HG03439 (cell line): Measurements from ENCODE around the gene ALOXE3.
"Not testable (repeated sequence)": the region's sequence is repeated elsewhere in the genome, so short reads cannot be mapped to it uniquely, and the experiment has no call there.

Source experiments
- ATAC-seq: cut with Tn5 transposase; IDR thresholded peaks from one replicate; pipeline ENCODE4 v1.9.1; 2021; ENCODE audit warnings: mild to moderate bottlenecking, moderate library complexity; ENCODE audit not compliant: unreplicated experiment

ALOXE3 gene

DNA sequence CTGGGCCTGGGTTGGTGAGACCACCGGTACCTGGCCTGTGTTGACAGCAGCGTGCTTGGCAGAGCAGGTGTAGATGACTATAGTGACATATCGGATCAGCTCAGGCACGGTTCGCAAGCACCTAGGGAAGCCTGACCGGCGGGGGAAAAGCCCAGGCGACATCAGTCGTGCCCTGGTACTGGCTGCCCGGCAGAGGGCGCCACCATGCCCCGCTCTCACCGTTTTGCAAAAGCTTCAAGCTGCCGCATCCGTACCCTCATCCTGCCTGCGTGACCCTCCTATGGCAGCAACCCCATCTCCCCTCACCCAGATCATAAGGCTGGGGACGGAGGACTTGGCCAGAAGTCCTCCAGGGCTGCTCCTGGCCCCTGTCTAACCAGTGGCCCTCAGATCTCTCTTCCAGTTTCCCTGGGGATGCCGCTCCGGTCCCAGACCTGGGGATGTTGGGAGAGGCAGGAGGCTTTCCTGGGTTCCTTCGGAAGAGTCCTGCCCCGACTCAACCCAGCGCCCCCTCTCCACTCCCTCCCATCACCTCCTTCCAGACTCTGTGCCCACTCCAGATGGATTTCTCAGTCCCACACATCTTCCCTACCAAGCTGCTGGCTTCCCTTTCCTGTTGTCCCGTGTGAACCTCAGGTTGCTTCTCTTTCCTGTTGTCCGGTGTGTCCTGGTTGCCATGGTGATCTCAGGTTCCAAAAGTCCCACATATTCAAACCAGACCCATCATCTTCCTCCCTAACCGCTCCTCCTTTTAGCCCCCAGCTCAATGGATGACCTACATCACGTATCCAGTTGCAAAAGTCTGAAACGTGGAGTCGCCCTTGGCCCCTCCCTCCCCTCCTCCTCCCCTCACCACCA, 44.5 kb downstream of the ALOXE3 start:
- no peak for ATAC-seq

DNA sequence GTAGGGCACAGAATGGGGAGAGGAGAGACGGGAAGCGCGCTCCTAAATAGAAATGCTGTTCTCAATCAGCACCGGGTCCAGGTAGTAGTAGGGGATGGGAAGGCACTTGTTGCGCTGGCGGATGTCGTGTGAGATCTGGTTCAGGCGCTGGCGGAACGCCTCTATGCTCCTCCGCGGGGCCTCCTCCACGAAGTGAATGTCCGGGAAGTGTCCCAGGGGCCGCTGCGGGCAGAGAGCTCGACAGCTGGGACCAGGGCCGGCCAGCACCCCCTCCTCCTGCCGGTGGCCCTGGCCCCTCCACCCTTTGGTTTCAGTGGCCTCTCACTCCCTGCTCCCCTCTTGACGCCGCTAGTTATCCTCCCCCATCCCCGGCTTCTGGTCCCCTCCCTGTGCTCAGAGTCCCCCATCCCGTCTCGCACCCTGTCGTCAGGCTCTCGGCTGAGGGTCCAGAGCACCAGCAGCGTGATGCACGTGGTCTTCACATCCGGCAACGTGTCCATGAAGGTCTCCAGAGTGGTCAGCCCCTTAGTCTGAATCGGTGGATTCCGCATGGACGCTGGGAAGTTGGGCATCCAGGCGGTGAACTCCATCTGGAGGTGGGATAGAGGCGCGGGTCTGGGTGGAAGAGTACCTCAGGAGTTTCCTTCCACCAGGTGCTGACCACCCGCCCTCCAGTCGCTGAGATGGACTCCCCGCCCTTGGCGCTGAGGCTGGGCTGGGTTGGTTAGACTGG, 45.4 kb downstream of the ALOXE3 start:
- ATAC-seq, result no peak

DNA sequence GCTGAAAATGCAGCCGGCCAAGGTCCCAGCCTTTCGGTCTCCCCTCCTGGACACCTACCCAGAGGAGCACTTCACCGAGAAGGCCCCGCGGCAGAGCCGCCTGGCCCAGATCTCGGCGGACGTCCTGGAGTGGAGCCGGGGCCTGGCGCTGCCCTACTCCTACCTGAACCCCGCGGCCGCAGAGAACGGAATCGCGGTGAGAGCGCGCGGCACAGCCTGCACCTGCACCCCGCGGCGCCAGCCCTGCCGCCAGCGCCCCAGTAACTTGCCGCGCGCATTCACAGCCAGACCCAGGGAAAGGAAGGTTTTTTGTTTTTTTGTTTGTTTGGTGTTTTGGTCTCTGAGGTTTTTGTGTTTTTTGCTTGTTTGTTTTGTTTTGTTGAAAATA, 46.0 kb downstream of the ALOXE3 start:
- ATAC-seq, result no peak

DNA sequence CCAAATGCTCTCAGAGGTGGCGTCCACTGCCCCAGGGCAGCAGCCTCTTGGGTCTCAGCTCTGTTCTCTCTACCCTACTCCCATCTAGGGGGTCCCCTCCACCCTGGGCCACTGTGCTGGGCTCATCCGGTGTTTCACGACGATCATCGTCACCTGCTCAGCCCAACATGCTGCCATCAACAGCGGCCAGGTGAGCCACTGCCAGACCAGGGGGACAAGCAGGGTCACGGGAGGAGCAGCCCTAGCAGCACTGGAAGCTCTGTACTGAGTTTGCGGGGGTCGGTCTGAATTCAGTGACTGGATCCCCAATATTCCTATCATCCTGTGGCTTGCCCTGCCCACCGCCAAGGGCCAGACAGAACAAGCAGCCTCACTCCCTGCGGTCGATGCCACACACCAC, 46.8 kb downstream of the ALOXE3 start:
- no peak for ATAC-seq

DNA sequence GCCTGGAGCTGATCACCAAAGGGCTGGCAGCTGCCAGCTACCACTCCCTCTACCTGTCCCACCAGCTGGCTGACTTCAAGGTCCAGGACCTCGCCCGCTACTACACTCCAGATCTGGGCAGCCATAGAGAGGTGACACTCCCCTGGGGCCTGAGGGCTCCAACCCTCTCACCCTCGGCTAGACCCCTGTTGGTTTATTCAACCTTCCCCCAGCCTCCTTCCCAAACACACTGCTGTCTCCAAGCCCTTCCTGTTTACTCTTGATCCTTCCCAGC, 48.8 kb downstream of the ALOXE3 start:
- no peak for ATAC-seq

DNA sequence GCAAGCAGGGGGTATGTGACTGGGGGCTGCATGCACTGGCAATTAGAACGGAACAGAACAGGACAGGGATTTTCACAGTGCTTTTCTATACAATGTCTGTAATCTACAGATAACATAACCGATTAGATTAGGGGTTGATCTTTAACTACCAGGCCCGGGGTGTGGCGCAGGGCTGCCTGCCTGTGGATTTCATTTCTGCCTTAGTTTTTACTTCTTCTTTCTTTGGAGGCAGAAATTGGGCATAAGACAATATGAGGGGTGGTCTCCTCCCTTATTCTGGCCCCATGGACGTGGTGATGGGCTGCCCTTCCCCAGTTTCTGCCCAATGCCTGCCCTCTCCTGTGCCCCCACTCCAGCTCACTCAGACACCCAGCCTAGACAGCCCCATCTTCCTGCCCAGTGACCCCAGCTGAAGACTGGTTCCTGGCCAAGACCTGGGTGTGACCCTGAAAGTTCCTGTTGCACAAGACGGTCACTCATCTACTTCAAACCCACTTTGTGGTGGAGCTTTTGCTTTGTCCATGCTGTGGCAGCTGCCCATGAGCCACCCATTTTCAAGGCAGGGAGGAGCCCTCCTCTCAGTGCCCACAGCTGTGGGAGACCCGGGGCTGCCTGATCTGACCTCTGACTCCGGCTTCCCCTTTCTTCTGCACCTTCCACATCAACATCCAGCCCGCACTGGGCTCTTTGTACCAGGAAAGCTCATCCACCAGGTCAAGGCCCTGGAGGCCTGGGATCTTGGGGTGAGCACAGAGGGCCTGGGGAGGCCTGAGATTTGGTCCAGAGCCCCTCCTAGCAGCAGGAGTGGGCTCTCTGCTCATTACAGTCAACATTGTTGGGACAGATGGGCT, 49.4 kb downstream of the ALOXE3 start:
- ATAC-seq, result no peak

DNA sequence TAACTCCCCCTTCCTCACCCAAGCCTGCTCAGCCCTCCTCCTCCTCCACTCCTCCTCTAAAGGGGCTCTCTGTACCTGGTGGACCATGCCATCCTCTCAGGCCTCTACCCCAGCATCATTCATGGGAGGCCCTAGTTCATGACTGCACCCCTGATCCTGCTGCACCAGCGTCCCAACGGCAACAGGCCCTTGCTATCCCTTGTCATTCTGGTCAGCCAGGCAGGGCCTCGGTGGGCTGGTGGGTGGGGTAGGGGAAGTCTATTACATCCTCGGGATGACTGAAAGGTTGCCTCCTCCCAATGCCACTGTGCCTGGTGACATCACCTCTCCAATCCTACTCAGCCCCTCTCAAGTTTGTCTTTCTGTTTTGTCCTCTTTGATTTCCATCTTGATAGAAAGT, 50.5 kb downstream of the ALOXE3 start:
- ATAC-seq, result no peak

DNA sequence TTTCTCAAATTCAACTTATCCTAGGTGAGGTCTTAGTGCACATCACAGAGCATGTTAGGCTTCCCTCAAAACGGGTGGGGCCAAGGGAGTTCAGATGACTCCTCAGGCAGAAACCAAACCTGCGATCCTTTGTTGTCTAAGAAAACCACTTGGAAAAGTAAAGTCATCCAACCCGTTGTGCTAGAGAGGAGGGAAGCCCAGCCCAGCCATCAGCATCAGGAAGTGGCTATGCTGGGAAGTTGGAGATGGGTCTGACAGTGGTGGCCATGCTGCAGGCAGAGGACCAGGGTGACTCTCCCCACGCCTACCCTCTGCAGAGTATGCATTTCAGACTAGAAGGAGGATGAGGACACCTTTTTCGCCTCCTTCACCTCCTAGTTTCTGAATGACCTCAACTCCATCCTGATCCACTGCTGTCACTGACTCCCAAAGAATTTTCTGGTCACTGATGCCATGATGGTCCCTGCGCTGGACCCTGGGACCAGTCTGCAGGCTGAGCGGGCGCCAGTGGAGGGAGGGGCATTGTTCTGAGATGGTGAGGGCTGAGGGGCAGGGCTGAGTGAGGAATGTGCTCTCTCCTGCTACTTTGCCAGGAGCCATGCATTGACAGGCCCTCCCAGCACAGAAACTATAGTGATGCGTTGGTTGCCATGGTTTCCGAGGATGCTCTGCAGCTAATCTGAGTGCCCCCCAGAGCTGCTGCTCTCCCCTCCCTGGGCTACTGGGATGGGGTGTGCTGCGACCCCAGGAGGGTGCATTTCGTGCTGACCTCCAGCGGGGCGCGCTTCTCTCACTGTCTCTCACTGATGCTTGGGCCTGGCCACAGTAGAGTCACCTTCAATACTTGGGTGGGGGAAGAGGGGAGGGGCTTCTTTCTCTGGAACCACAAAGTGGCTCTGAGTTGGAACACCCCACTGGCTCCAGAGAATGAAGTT, 51.2 kb downstream of the ALOXE3 start:
- no peak for ATAC-seq

DNA sequence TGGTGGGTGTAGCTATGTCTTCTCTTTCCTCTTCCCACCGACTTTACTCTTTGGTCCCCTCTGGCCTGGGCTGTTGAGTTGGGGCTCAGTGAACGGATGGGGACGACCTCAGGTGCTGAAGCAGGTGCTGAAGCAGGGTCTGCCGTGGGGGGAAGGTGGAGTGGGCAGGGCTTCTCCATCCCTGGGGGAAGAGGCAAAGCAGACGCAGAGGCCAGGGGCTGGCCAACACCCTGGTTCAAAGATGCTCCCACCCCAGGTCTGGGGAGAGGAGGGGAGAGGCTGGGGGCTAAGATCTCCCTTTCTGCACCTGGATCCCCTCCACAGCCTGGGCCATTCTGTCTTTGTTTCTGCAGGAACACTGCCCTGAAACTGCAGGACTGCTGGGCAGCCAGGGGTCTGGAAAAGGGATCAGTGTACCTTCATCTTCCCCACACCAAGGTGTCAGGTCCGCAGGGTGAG, 53.7 kb downstream of the ALOXE3 start:
- no peak for ATAC-seq

DNA sequence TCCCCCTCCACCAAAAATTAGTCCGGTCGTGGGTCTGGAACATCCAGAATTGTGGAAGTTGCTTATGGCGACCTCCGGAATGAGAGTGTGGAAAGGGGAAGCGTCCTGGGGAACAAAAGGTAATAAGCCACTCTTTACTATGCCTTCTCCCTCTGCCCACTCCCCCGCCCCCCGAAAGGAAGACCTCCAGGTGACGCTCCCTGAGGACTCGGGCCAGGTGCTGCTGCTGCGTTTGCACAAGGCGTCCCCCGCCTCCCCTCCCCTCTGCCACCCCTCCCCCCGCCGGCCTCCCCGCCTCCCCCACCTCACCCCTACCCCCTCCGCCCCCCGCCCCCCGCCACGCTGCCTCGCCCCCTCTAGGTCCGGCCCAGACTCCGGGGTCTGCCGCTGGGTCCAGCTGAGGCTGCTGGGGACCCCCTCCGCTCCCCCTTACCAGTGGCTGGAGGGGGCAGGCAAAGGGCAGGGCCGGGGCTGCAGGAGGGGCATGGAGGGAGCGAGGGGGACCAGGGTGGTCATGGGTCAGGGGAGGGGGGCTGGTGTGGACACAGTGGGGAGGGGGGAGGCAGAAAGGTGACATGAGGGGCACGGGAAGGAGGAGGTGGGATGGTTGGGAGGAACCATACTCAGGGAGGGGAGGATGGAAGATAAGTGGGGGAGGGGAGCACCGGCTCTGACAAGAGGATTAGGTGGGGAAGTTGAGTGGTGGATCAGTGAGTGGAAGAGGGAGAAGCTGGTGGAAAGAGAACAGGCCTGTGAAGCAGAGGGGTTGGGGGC, 54.4 kb downstream of the ALOXE3 start:
- ATAC-seq, result no peak

DNA sequence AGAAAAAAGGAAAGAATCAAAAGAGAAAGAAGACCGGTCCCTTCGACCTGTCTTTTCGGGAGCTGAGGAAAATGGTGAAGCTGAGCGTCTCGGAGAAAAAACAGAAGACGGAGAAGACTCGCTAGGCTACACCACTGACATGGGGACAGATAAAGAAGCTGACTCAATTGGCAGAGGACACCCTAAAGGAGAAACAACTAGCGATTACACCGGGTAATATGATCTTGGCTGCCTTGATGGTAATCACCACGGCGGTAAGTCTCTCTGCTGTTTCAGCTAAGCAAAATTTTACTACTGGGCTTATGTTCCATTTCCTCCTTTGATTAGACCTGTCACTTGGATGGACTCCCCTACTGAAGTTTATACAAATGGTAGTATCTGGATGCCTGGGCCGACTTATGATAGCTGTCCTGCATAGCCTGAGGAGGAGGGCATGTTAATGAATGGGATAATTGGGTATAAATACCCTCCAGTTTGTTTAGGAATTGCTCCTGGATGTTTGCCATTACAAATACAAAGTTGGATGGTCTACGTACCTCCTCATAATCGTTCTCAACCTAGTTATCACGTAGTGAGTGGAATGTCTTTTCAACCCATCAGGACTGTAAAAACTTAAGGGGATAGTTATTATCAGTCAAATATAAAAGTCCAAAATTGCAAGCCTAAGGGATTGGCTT, 55.4 kb downstream of the ALOXE3 start:
- no peak for ATAC-seq

DNA sequence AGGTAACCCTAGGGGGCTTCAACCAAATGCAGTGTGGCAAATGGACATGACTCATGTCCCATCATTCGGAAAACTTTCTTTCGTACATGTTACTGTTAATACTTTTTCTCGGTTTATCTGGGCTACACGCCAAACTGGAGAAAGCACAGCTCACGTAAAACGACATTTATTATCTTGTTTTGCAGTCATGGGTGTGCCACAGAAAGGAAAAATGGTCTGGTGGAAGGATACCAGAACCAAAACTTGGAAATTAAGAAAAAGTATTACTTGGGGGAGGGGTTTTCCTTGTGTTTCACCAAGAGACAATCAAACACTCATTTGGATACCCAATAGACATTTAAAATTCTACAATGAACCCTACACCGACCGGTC, 55.9 kb downstream of the ALOXE3 start:
- ATAC-seq, result no peak

DNA sequence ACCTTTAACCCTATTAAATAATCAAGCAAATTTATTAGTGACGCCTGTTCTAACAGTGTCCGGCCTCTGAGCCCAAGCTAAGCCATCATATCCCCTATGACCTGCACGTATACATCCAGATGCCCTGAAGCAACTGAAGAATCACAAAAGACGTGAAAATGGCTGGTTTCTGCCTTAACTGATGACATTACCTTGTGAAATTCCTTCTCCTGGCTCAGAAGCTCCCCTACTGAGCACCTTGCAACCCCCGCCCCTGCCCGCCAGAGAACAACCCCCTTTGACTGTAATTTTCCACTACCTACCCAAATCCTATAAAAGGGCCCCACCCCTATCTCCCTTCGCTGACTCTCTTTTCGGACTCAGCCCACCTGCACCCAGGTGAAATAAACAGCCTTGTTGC, 56.5 kb downstream of the ALOXE3 start:
- ATAC-seq, result not testable (repeated sequence)

DNA sequence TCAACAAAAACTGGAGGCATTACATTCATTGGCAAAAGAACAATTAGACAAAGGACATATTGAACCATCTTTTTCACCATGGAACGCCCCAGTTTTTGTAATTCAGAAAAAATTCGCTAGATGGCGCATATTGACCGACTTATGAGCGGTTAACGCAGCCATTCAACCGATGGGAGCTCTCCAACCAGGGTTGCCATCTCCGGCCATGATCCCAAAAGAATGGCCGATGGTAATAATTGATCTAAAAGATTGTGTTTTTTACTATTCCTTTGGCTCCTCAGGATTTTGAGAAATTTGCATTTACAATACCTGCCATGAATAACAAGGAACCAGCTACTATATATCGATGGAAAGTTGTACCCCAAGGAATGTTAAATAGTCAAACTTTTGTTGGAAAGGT, 58.0 kb downstream of the ALOXE3 start:
- no peak for ATAC-seq

DNA sequence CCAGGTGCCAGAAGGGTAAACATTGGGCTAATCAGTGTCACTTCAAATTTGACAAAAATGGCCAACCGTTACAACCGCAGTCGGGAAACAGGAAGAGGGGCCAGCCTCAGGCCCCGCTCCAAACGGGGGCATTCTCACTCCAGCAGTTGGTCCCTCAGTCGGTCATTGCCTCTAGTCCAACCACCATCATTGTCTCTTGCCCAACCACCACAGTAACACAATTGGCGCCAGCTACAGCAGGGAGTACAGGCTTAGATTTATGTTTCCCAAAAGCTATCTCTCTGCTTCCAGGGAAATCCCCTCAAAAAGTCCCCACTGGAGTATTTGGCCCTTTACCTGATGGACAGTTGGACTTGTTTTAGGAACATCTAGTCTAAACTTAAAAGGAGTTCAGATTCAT, 59.2 kb downstream of the ALOXE3 start:
- no peak for ATAC-seq

DNA sequence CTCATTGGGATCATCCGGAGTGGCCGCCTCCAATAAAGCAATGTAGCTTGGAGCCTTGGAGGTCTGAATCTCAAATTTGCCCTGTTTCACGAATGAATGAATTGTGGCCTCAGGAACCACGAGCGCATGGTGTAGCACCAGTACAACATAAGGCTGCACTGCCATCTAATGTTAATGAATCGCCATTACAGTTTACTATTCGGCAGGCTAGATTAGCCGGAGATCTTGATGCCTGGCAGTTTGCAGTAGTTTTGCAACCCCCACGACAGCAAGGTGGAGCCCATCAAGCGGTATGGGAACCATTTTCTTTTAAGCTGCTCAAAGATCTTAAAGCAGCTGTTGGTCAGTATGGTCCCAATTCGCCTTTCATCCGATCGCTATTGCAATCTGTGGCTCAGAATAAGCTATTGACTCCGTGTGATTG, 60.6 kb downstream of the ALOXE3 start:
- ATAC-seq, result no peak

DNA sequence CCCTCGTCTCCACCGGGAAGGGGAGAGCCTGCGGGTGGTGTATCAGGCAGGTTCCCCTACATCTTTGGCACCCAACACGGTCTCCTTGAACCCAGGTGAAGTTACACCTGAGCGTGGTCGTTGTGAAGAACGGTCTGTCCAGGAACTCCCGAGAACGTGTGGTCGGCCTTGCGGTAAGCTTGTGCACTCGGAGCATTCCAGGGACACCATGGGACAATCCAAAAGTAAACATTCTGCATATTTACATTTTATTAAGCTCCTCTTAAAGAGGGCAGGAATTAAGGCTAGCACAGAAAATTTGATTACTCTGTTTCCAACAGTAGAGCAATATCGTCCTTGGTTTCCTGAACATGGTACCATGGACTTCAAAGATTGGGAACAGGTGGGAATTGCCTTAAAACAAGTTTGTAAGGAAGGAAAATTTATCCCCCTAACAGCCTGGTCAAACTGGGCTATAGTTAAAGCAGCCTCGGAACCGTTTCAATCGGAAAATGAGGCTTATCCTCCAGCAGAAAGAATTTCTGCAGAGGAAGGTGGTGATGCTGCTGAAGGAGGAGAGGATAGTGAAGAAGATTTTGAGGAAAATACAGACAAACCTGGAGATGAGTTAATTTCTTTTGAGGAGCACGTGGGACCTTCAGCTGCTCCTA, 61.2 kb downstream of the ALOXE3 start:
- ATAC-seq, result no peak

DNA sequence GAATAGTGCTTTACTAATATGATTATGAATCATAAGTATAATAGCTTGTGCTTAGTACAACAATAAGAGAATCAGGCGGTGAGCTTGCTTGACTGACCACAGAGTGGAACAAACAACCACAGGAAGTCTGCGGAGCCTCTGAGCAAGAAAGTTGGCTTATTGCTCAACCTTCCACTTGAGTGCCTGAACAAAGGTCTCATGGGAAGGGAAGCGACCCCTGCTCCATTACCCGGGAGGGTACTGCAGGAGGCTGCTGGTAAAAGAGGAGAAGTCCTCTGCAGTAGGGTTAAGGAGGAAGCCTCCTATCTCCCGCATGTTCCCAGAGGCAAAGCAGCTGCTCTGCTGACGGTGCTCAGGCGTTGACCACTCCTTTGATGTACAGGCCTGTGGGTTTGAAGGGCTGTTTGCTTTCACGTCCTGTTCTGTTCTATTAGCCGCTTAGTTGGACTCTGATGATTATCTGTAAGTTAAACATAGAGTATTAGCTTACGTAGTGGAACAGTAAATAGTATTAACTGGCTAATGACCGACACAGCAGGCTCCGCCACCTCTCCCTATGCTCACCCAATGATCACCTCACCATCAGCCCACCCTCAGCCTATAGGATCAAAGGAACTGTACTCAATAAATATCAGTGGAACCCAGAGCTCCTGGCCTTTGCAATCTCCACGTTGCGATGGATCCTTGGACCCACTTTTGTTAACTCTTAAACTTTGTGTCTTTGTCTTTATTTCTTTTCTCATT, 61.9 kb downstream of the ALOXE3 start:
- no peak for ATAC-seq
